Thyroid gland (tissue), 4 donors: ENCODE results near the gene DGKA.

Experiments
- CTCF ChIP-seq, 6 experiments: fragments of 200-600 bp in 3 of 6; fragments of 450-650 bp in 3 of 6; sonication (generic) in 3 of 6; IDR thresholded peaks; one replicate each; pipeline ENCODE4 v1.5.1; 2016 to 2019; ENCODE audit warnings: antibody characterized with exemption in 6 of 6, mild to moderate bottlenecking in 2 of 6, inconsistent platforms in 1 of 6, moderate library complexity in 1 of 6
- POLR2A ChIP-seq, 2 donors: fragments of 450-650 bp; IDR thresholded peaks; one replicate each; pipeline ENCODE4 v1.6.1; 2017; ENCODE audit warnings: antibody characterized with exemption in 2 of 2, mild to moderate bottlenecking in 2 of 2, moderate library complexity in 1 of 2

GRCh38 chr12:55891310-55891709 lies 39.7 kb upstream of the DGKA start:
- no peak for TF ChIP-seq CTCF (IDR thresholded peaks at IDR 0.05)
- no peak for TF ChIP-seq POLR2A (IDR thresholded peaks at IDR 0.05)
